Caco-2 (cell line): ENCODE measurements around the gene HSD17B8. TPM values are rescaled to one million over a fixed set of nuclear protein-coding genes. Genes with fewer than 3 reads are reported as not detected.

Experiments used
- BruUV-seq: library from RNA; stranded (reverse); fragments of 400-500 nt; replicated peaks from 2 replicates; lab custom pipeline; 2021; lab: Mats Ljungman, UMichigan
- CTCF ChIA-PET: fragments of 300-600 bp; sonication (Branson Sonifier 250); formaldehyde crosslinking; loops from one replicate; lab custom pipeline; 2022; ENCODE audit warnings: antibody characterized with exemption; lab: Charles Lee
- POLR2A ChIA-PET: fragments of 300-600 bp; sonication (Branson Sonifier 250); formaldehyde crosslinking; loops from one replicate; lab custom pipeline; 2022; ENCODE audit warnings: antibody characterized with exemption; lab: Charles Lee
- DNase-seq, 2 experiments: peaks; one replicate each; pipeline versions ENCODE4 v3.0.0 to v3.0.0-alpha.2; 2020 to 2022
- H3K27me3 ChIP-seq: replicated peaks from 2 replicates; pipeline ENCODE4 v1.6.0; 2011; ENCODE audit warnings: low read length; ENCODE audit not compliant: control insufficient read depth, insufficient read depth
- H3K36me3 ChIP-seq: 2 replicates; pipeline ENCODE4 v1.5.1; 2011; ENCODE audit warnings: low read length; ENCODE audit not compliant: control insufficient read depth, insufficient read depth
- H3K4me1 ChIP-seq: fragments of 250-450 bp; sonication (Bioruptor Pico); 2 replicates; pipeline ENCODE4 v1.5.1; 2020; ENCODE audit warnings: mild to moderate bottlenecking
- H3K4me3 ChIP-seq: 2 replicates; pipeline ENCODE4 v1.5.1; 2011; ENCODE audit warnings: low read depth, mild to moderate bottlenecking, control low read depth, low read length
- H3K9me3 ChIP-seq: fragments of 250-450 bp; sonication (Bioruptor Pico); 2 replicates; pipeline ENCODE4 v1.5.1; 2020; ENCODE audit warnings: mild to moderate bottlenecking, moderate library complexity
- H3K27ac Mint-ChIP-seq: one replicate; pipeline ENCODE4 v1.8.0; 2022; ENCODE audit warnings: mixed read lengths; ENCODE audit not compliant: unreplicated experiment
- H3K27me3 Mint-ChIP-seq: one replicate; pipeline ENCODE4 v1.8.0; 2022; ENCODE audit warnings: mixed read lengths; ENCODE audit not compliant: insufficient read depth, unreplicated experiment
- H3K36me3 Mint-ChIP-seq: one replicate; pipeline ENCODE4 v1.8.0; 2022; ENCODE audit warnings: mild to moderate bottlenecking, mixed read lengths; ENCODE audit not compliant: insufficient read depth, unreplicated experiment
- H3K4me1 Mint-ChIP-seq: one replicate; pipeline ENCODE4 v1.8.0; 2022; ENCODE audit warnings: low read depth, mixed read lengths; ENCODE audit not compliant: unreplicated experiment
- H3K4me3 Mint-ChIP-seq: one replicate; pipeline ENCODE4 v1.8.0; 2022; ENCODE audit warnings: mild to moderate bottlenecking, moderate library complexity, mixed read lengths; ENCODE audit not compliant: unreplicated experiment
- H3K9me3 Mint-ChIP-seq: one replicate; pipeline ENCODE4 v1.8.0; 2022; ENCODE audit warnings: mixed read lengths; ENCODE audit not compliant: unreplicated experiment
- intact Hi-C: fragments of 100-400 bp; cut with micrococcal nuclease; formaldehyde crosslinking; loops from one replicate; pipeline ENCODE4 v1.10.0; 2022; ENCODE audit not compliant: unreplicated experiment
- total RNA-seq: library from RNA; stranded (reverse); gene quantifications from 2 replicates; pipeline ENCODE4 v1.2.3, GENCODE V29; 2022
- TF ChIP-seq, protein P1 (sequence below), 2 experiments: fragments of 200-600 bp in 1 of 2; IDR thresholded peaks; 1 replicate in 1 of 2; 2 replicates in 1 of 2; pipeline versions ENCODE4 v1.5.1 to v1.8.0; 2011 to 2022; ENCODE audit warnings: antibody characterized with exemption in 1 of 2, control low read depth in 1 of 2, inconsistent platforms in 1 of 2, low read depth in 1 of 2, low read length in 1 of 2, mild to moderate bottlenecking in 1 of 2, moderate library complexity in 1 of 2; ENCODE audit not compliant: insufficient read depth in 1 of 2, severe bottlenecking in 1 of 2, unreplicated experiment in 1 of 2

Gene HSD17B8
- total RNA-seq, 1 experiment from 2014 or later: 10.0 TPM

GRCh38 chr6:33172688-33173534, 31.5 kb upstream of the HSD17B8 start:
- no peak overlapping the region for H3K4me3 ChIP-seq
- H3K27me3 ChIP-seq: no peaks in the 10 kb centered on the region
- ChIA-PET CTCF (interaction anchor here (0.5 to 1.5 kb wide), 11 partner anchors 8 to 239 kb away, joined by 3 to 6 read pairs (median 3); no protein-coding TSS in a partner anchor), POLR2A (interaction anchor here (0.5 kb wide), 1 partner anchor 129 kb away, joined by 13 read pairs; no protein-coding TSS in a partner anchor)
- peak overlapping the region; percentile 30 for H3K27ac Mint-ChIP-seq
- no peaks in the 10 kb centered on the region for H3K9me3 ChIP-seq
- DNase-seq: peak; percentile 27 to 46
- H3K4me1 Mint-ChIP-seq: no peaks in the 10 kb centered on the region
- peaks cover 19% of the 10 kb centered on the region for H3K27me3 Mint-ChIP-seq
- no peaks in the 10 kb centered on the region for H3K4me1 ChIP-seq
- BruUV-seq: no TSS peak
- no peak overlapping the region for H3K4me3 Mint-ChIP-seq
- H3K9me3 Mint-ChIP-seq: no peaks in the 10 kb centered on the region
- intact Hi-C loops: loop anchor here (1.0 kb wide), 1 partner anchor 158 kb away; no protein-coding TSS in a partner anchor
- TF ChIP-seq, protein P1, sequence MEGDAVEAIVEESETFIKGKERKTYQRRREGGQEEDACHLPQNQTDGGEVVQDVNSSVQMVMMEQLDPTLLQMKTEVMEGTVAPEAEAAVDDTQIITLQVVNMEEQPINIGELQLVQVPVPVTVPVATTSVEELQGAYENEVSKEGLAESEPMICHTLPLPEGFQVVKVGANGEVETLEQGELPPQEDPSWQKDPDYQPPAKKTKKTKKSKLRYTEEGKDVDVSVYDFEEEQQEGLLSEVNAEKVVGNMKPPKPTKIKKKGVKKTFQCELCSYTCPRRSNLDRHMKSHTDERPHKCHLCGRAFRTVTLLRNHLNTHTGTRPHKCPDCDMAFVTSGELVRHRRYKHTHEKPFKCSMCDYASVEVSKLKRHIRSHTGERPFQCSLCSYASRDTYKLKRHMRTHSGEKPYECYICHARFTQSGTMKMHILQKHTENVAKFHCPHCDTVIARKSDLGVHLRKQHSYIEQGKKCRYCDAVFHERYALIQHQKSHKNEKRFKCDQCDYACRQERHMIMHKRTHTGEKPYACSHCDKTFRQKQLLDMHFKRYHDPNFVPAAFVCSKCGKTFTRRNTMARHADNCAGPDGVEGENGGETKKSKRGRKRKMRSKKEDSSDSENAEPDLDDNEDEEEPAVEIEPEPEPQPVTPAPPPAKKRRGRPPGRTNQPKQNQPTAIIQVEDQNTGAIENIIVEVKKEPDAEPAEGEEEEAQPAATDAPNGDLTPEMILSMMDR (IDR thresholded peaks at IDR 0.05; ENCODE audit: insufficient read depth in 1 of 2, low read depth in 1 of 2, low read length in 1 of 2, severe bottlenecking in 1 of 2, unreplicated experiment in 1 of 2): peak; percentile 63 to 76
- no peaks in the 10 kb centered on the region for H3K36me3 ChIP-seq
- no peaks in the 10 kb centered on the region for H3K36me3 Mint-ChIP-seq

DNA sequence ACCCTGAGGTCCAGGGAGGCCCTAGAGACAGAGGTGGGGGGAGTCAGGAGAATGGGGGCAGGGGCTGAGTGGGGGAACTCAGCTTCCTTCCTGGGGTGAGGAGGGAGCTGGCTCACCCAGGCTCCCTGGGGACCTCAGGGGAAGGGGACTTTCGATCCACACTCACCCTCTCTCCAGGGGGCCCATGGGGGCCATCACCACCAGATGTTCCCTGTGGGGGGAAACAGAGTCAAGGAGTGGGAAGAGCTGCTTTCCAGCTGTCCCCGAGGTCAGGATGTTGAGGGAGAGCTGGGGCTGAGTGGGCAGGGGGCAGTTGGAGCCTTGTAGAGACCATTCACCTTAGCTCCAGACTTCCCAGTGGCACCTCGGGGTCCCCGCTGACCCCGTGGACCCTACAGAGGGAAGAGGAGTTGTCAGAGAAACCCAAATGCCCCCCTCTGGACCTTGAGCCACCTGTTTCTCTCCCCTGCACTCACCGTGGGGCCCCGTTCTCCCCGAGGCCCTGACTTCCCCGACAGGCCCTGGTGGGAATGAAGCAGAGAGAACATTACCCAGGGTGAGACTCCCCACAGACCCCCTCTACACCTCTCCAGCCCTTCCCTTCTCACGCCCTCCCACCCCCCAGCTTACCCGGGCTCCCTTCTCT, 30.8 kb upstream of the HSD17B8 start:
- H3K4me1 ChIP-seq: no peaks in the 10 kb centered on the region
- no peak for DNase-seq
- TF ChIP-seq, protein P1 (IDR thresholded peaks at IDR 0.05; ENCODE audit: insufficient read depth in 1 of 2, low read depth in 1 of 2, low read length in 1 of 2, severe bottlenecking in 1 of 2, unreplicated experiment in 1 of 2): no peak
- Mint-ChIP-seq H3K4me1 (no peaks in the 10 kb centered on the region), H3K4me3 (no peak overlapping the region), H3K27ac (no peak overlapping the region), H3K27me3 (peaks cover 19% of the 10 kb centered on the region), H3K36me3 (no peaks in the 10 kb centered on the region), H3K9me3 (no peaks in the 10 kb centered on the region)
- intact Hi-C loops: no loop called here
- no TSS peak for BruUV-seq
- CTCF ChIA-PET: interaction anchor here (1.5 kb wide), 1 partner anchor 75 kb away, joined by 6 read pairs; no protein-coding TSS in a partner anchor
- H3K9me3 ChIP-seq: no peaks in the 10 kb centered on the region
- POLR2A ChIA-PET: interaction anchor here (0.5 kb wide), 1 partner anchor 128 kb away, joined by 13 read pairs; no protein-coding TSS in a partner anchor
- H3K4me3 ChIP-seq: no peak overlapping the region
- no peaks in the 10 kb centered on the region for H3K27me3 ChIP-seq
- H3K36me3 ChIP-seq: no peaks in the 10 kb centered on the region

- Mint-ChIP-seq H3K4me1 (no peaks in the 10 kb centered on the region), H3K27ac (no peak overlapping the region), H3K9me3 (no peaks in the 10 kb centered on the region), H3K4me3 (no peak overlapping the region), H3K36me3 (no peaks in the 10 kb centered on the region), H3K27me3 (peaks cover 16% of the 10 kb centered on the region)
- H3K27me3 ChIP-seq: no peaks in the 10 kb centered on the region
- DNase-seq: no peak
- H3K4me3 ChIP-seq: no peak overlapping the region
- TF ChIP-seq, protein P1 (IDR thresholded peaks at IDR 0.05; ENCODE audit: insufficient read depth in 1 of 2, low read depth in 1 of 2, low read length in 1 of 2, severe bottlenecking in 1 of 2, unreplicated experiment in 1 of 2): no peak
- no peaks in the 10 kb centered on the region for H3K4me1 ChIP-seq
- intact Hi-C loops: no loop called here
- ChIA-PET POLR2A (no interaction called here), CTCF (no interaction called here)
- H3K36me3 ChIP-seq: no peaks in the 10 kb centered on the region
- BruUV-seq: no TSS peak
- no peaks in the 10 kb centered on the region for H3K9me3 ChIP-seq
These were observed 29.7 kb upstream of the HSD17B8 start for GRCh38 chr6:33174784-33175183.
